ENCODE data around the gene CEP44. TPM values are rescaled to one million over a fixed set of nuclear protein-coding genes. Genes with fewer than 3 reads are reported as not detected.

CEP44 gene
- total RNA-seq, 1 experiment from 2014 or later = 15.8 TPM

- Mint-ChIP-seq H3K36me3 (ENCODE audit: insufficient read depth, unreplicated experiment) (no peaks in the 10 kb centered on the region), H3K27me3 (ENCODE audit: unreplicated experiment) (no peaks in the 10 kb centered on the region), H3K4me1 (ENCODE audit: low read depth, unreplicated experiment) (no peaks in the 10 kb centered on the region), H3K27ac (ENCODE audit: unreplicated experiment) (no peak overlapping the region), H3K9me3 (ENCODE audit: low read depth, unreplicated experiment) (no peaks in the 10 kb centered on the region), H3K4me3 (ENCODE audit: low read depth, unreplicated experiment) (no peak overlapping the region)
- intact Hi-C loops (cut with micrococcal nuclease; ENCODE audit: unreplicated experiment) = loop anchor here (10.0 kb wide), 1 partner anchor 479 kb away; no protein-coding TSS in a partner anchor
- TF ChIP-seq, protein P1, sequence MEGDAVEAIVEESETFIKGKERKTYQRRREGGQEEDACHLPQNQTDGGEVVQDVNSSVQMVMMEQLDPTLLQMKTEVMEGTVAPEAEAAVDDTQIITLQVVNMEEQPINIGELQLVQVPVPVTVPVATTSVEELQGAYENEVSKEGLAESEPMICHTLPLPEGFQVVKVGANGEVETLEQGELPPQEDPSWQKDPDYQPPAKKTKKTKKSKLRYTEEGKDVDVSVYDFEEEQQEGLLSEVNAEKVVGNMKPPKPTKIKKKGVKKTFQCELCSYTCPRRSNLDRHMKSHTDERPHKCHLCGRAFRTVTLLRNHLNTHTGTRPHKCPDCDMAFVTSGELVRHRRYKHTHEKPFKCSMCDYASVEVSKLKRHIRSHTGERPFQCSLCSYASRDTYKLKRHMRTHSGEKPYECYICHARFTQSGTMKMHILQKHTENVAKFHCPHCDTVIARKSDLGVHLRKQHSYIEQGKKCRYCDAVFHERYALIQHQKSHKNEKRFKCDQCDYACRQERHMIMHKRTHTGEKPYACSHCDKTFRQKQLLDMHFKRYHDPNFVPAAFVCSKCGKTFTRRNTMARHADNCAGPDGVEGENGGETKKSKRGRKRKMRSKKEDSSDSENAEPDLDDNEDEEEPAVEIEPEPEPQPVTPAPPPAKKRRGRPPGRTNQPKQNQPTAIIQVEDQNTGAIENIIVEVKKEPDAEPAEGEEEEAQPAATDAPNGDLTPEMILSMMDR (IDR thresholded peaks at IDR 0.05; ENCODE audit: unreplicated experiment) = no peak
- no TSS peak for BruUV-seq (replicated peaks)
- CTCF ChIA-PET = no interaction called here
- no peak for DNase-seq
These were observed 30.6 kb downstream of the CEP44 start for GRCh38 chr4:174314274-174314673.

DNA sequence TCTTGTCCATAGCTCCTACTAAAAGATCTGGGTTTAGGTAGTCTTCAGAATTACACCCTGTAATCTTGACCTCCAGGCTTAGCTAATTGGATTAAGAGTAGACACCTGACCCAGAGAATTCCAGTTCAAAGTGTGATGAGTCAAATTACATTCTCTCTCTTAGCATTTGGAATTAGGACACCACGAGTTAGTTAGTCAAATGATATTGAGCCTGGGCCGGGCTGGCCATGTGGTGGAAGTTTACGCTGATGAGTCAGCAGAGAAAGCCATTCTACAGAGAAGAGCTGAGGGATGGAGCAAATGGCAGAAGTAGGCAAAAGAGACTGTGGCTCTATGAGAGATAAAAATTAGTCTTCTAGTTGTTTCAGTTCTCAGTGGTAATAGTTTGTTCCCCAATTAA, 31.1 kb downstream of the CEP44 start:
- TF ChIP-seq, protein P1 (IDR thresholded peaks at IDR 0.05; ENCODE audit: unreplicated experiment) = no peak
- BruUV-seq (replicated peaks) = no TSS peak

GRCh38 chr4:174316546-174316945, 32.8 kb downstream of the CEP44 start:
- Mint-ChIP-seq H3K27me3 (ENCODE audit: unreplicated experiment) (no peaks in the 10 kb centered on the region), H3K27ac (ENCODE audit: unreplicated experiment) (no peak overlapping the region), H3K4me3 (ENCODE audit: low read depth, unreplicated experiment) (no peak overlapping the region), H3K9me3 (ENCODE audit: low read depth, unreplicated experiment) (no peaks in the 10 kb centered on the region), H3K4me1 (ENCODE audit: low read depth, unreplicated experiment) (no peaks in the 10 kb centered on the region), H3K36me3 (ENCODE audit: insufficient read depth, unreplicated experiment) (no peaks in the 10 kb centered on the region)
- TF ChIP-seq, protein P1 (IDR thresholded peaks at IDR 0.05; ENCODE audit: unreplicated experiment) = no peak
- intact Hi-C loops (cut with micrococcal nuclease; ENCODE audit: unreplicated experiment) = loop anchor here (5.0 to 10.0 kb wide), 2 partner anchors 324 to 482 kb away; no protein-coding TSS in a partner anchor
- no TSS peak for BruUV-seq (replicated peaks)
- no peak for DNase-seq
- CTCF ChIA-PET = no interaction called here

More for the DNA sequence above, 31.1 kb downstream of the CEP44 start:
- no peak for DNase-seq
- Mint-ChIP-seq H3K27me3 (ENCODE audit: unreplicated experiment) (no peaks in the 10 kb centered on the region), H3K27ac (ENCODE audit: unreplicated experiment) (no peak overlapping the region), H3K36me3 (ENCODE audit: insufficient read depth, unreplicated experiment) (no peaks in the 10 kb centered on the region), H3K4me1 (ENCODE audit: low read depth, unreplicated experiment) (no peaks in the 10 kb centered on the region), H3K4me3 (ENCODE audit: low read depth, unreplicated experiment) (no peak overlapping the region), H3K9me3 (ENCODE audit: low read depth, unreplicated experiment) (no peaks in the 10 kb centered on the region)
- intact Hi-C loops (cut with micrococcal nuclease; ENCODE audit: unreplicated experiment) = loop anchor here (5.0 to 10.0 kb wide), 2 partner anchors 322 to 480 kb away; no protein-coding TSS in a partner anchor
- CTCF ChIA-PET = interaction anchor here (0.6 kb wide), 1 partner anchor 113 kb away, joined by 3 read pairs; no protein-coding TSS in a partner anchor

GRCh38 chr4:174316954-174317353, 33.2 kb downstream of the CEP44 start:
- DNase-seq = no peak
- Mint-ChIP-seq H3K4me1 (ENCODE audit: low read depth, unreplicated experiment) (no peaks in the 10 kb centered on the region), H3K4me3 (ENCODE audit: low read depth, unreplicated experiment) (no peak overlapping the region), H3K36me3 (ENCODE audit: insufficient read depth, unreplicated experiment) (no peaks in the 10 kb centered on the region), H3K27me3 (ENCODE audit: unreplicated experiment) (no peaks in the 10 kb centered on the region), H3K9me3 (ENCODE audit: low read depth, unreplicated experiment) (no peaks in the 10 kb centered on the region), H3K27ac (ENCODE audit: unreplicated experiment) (no peak overlapping the region)
- CTCF ChIA-PET = no interaction called here
- TF ChIP-seq, protein P1 (IDR thresholded peaks at IDR 0.05; ENCODE audit: unreplicated experiment) = no peak
- BruUV-seq (replicated peaks) = no TSS peak
- intact Hi-C loops (cut with micrococcal nuclease; ENCODE audit: unreplicated experiment) = loop anchor here (5.0 to 10.0 kb wide), 2 partner anchors 325 to 482 kb away; no protein-coding TSS in a partner anchor
